Measurements from ENCODE around the gene COBLL1.
A peak's percentile ranks its signal among the peaks of the same experiment; 100 is the strongest.
"Not testable (repeated sequence)": the region's sequence is repeated elsewhere in the genome, so short reads cannot be mapped to it uniquely, and the experiment has no call there.

Gene COBLL1

GRCh38 chr2:164841719-164842623 lies at the start of gene COBLL1:
Gene COBLL1, minus strand, starts transcription at chr2:164841823. Its CDS starts 627 bp downstream, at chr2:164841196.
- DNase-seq: peak; percentile 84

- no peak for DNase-seq
Measured at GRCh38 chr2:164890544-164890943, 48.9 kb upstream of the COBLL1 start.

- DNase-seq: no peak
Measured at GRCh38 chr2:164888592-164888991, 47.0 kb upstream of the COBLL1 start.

GRCh38 chr2:164887434-164888144 lies 46.0 kb upstream of the COBLL1 start:
- no peak for DNase-seq

GRCh38 chr2:164882276-164882675 lies 40.7 kb upstream of the COBLL1 start:
- no peak for DNase-seq

- no peak for DNase-seq
Measured at GRCh38 chr2:164881524-164881923, 39.9 kb upstream of the COBLL1 start.

- DNase-seq: no peak
Measured at GRCh38 chr2:164879901-164880535, 38.4 kb upstream of the COBLL1 start.

- DNase-seq: no peak
Measured at GRCh38 chr2:164877927-164878326, 36.3 kb upstream of the COBLL1 start.

- DNase-seq: no peak
Measured at GRCh38 chr2:164877169-164877568, 35.5 kb upstream of the COBLL1 start.

GRCh38 chr2:164875334-164876205 lies 33.9 kb upstream of the COBLL1 start:
- DNase-seq: no peak

GRCh38 chr2:164873210-164873908 lies 31.7 kb upstream of the COBLL1 start:
- no peak for DNase-seq

- DNase-seq: no peak
Measured at GRCh38 chr2:164871404-164871803, 29.8 kb upstream of the COBLL1 start.

- no peak for DNase-seq
Measured at GRCh38 chr2:164869420-164869772, 27.8 kb upstream of the COBLL1 start.

GRCh38 chr2:164868563-164869419 lies 27.2 kb upstream of the COBLL1 start:
- no peak for DNase-seq

- no peak for DNase-seq
Measured at GRCh38 chr2:164867779-164868397, 26.3 kb upstream of the COBLL1 start.

GRCh38 chr2:164866381-164866780 lies 24.8 kb upstream of the COBLL1 start:
- not testable (repeated sequence) for DNase-seq

GRCh38 chr2:164860694-164861042 lies 19.0 kb upstream of the COBLL1 start:
- DNase-seq: no peak

- not testable (repeated sequence) for DNase-seq
Measured at GRCh38 chr2:164859906-164860693, 18.5 kb upstream of the COBLL1 start.

- DNase-seq: no peak
Measured at GRCh38 chr2:164859251-164859818, 17.7 kb upstream of the COBLL1 start.

Measured in right forelimb (tissue), 1 donor.